Lung (tissue), 12 donors: Measurements from ENCODE around the gene MSMO1. TPM values are rescaled to one million over a fixed set of nuclear protein-coding genes. Genes with fewer than 3 reads are reported as not detected.

Source experiments
- ATAC-seq: fragments of 200-7000 bp; cut with Tn5 transposase; one replicate; pipeline ENCODE4 v1.9.1; 2020; ENCODE audit warnings: moderate number of reproducible peaks; ENCODE audit not compliant: insufficient read depth, low FRiP score
- DNase-seq, 3 donors: peaks; one replicate each; pipeline ENCODE4 v3.0.0-alpha.2; 2013 to 2017
- H3K27ac ChIP-seq, 2 donors: one replicate each; pipeline ENCODE4 v1.5.1; 2013; ENCODE audit warnings: mild to moderate bottlenecking in 2 of 2, moderate library complexity in 2 of 2, control low read depth in 1 of 2, inconsistent platforms in 1 of 2, low read depth in 1 of 2, low read length in 1 of 2
- H3K27me3 ChIP-seq, 3 donors: one replicate each; pipeline ENCODE4 v1.5.1; 2013; ENCODE audit warnings: low read length in 2 of 3; ENCODE audit not compliant: control insufficient read depth in 3 of 3, insufficient read depth in 3 of 3
- H3K36me3 ChIP-seq, 4 donors: one replicate each; pipeline ENCODE4 v1.5.1; 2013; ENCODE audit warnings: low read length in 4 of 4, mild to moderate bottlenecking in 1 of 4, moderate library complexity in 1 of 4; ENCODE audit not compliant: control insufficient read depth in 4 of 4, insufficient read depth in 4 of 4
- H3K4me1 ChIP-seq, 5 donors: one replicate each; pipeline ENCODE4 v1.5.1; 2013; ENCODE audit warnings: low read length in 5 of 5, mild to moderate bottlenecking in 2 of 5, moderate library complexity in 1 of 5; ENCODE audit not compliant: control insufficient read depth in 5 of 5, insufficient read depth in 5 of 5
- H3K4me3 ChIP-seq: one replicate; pipeline ENCODE4 v1.5.1; 2013; ENCODE audit warnings: mild to moderate bottlenecking, control low read depth, moderate library complexity
- H3K9ac ChIP-seq, 2 donors: one replicate each; pipeline ENCODE4 v1.5.1; 2013; ENCODE audit warnings: low read length in 2 of 2, control low read depth in 1 of 2; ENCODE audit not compliant: insufficient read depth in 1 of 2
- H3K9me3 ChIP-seq, 4 donors: one replicate each; pipeline ENCODE4 v1.5.1; 2013; ENCODE audit warnings: low read length in 3 of 4, mild to moderate bottlenecking in 1 of 4, moderate library complexity in 1 of 4; ENCODE audit not compliant: control insufficient read depth in 4 of 4, insufficient read depth in 3 of 4
- CTCF ChIP-seq: IDR thresholded peaks from 2 replicates; pipeline ENCODE4 v1.5.1; 2012; ENCODE audit warnings: mild to moderate bottlenecking; ENCODE audit errors: control extremely low read depth, extremely low read depth
- WGBS, 2 donors: extraction: QIAGEN DNeasy Blood & Tissue Kit; methylation state at CpG; one replicate each; pipeline ENCODE4 v1.1.7; 2013; 5-methylcytosine and 5-hydroxymethylcytosine counted together
- polyA plus RNA-seq, 2 donors: library from polyadenylated mRNA; stranded (reverse); fragments of 200-250 nt; gene quantifications; one replicate each; pipeline ENCODE4 v1.2.1, GENCODE V29; 2013
- total RNA-seq, 2 donors: library from RNA; depleted of rRNA in 1 of 2; stranded (reverse); fragments of >200 nt in 1 of 2; gene quantifications; one replicate each; pipeline ENCODE4 v1.2.1, GENCODE V29; 2014 to 2021
- donor health status: control.
- donor health status: control.
- donor health status: Bipolar disorder and iron deficiency.
- donor health status: healthy.
- donor health status: DM: yes; HTN: yes; CAD: no.

Gene MSMO1
- total and polyA plus RNA-seq, 4 donors, result 135 to 257 (median 175) TPM

- Histone ChIP-seq H3K27ac (no peak overlapping the region), H3K4me3 (no peak overlapping the region), H3K36me3 (no peaks in the 10 kb centered on the region), H3K27me3 (no peaks in the 10 kb centered on the region), H3K9ac (no peak overlapping the region), H3K9me3 (no peaks in the 10 kb centered on the region), H3K4me1 (peaks cover 0 to 39% (median 5%) of the 10 kb centered on the region in 5 donors)
- ATAC-seq (no peak), DNase-seq (peak in 1 of 3 donors; percentile 24)
- 83 to 93% methylated on average over 3 of the region's 3 CpGs for WGBS, 2 donors
- TF ChIP-seq CTCF, result no peak
Measured at GRCh38 chr4:165384186-165384585, 56.7 kb downstream of the MSMO1 start.

GRCh38 chr4:165384598-165384997 is 57.1 kb downstream of the MSMO1 start:
- Histone ChIP-seq H3K27ac (no peak overlapping the region), H3K9ac (no peak overlapping the region), H3K27me3 (no peaks in the 10 kb centered on the region), H3K9me3 (no peaks in the 10 kb centered on the region), H3K4me3 (no peak overlapping the region), H3K4me1 (peaks cover 0 to 39% (median 5%) of the 10 kb centered on the region in 5 donors), H3K36me3 (no peaks in the 10 kb centered on the region)
- WGBS, 2 donors, result 85 to 97% methylated on average over 1 of the region's 1 CpG
- DNase-seq, result peak in 2 of 3 donors; percentile 92 to 93
- no peak for TF ChIP-seq CTCF
- ATAC-seq, result no peak

GRCh38 chr4:165385126-165385525 is 57.7 kb downstream of the MSMO1 start:
- Histone ChIP-seq H3K9me3 (no peaks in the 10 kb centered on the region), H3K9ac (no peak overlapping the region), H3K4me1 (peaks cover 0 to 36% (median 4%) of the 10 kb centered on the region in 5 donors), H3K27ac (no peak overlapping the region), H3K36me3 (no peaks in the 10 kb centered on the region), H3K27me3 (no peaks in the 10 kb centered on the region), H3K4me3 (no peak overlapping the region)
- ATAC-seq (no peak), DNase-seq (peak in 1 of 3 donors; percentile 39)
- 92 to 98% methylated on average over 4 of the region's 4 CpGs for WGBS, 2 donors
- no peak for TF ChIP-seq CTCF

- H3K9me3 ChIP-seq, result no peaks in the 10 kb centered on the region
- TF ChIP-seq CTCF, result no peak
- no peak overlapping the region for H3K4me3 ChIP-seq
- no peaks in the 10 kb centered on the region for H3K27me3 ChIP-seq
- no peaks in the 10 kb centered on the region for H3K36me3 ChIP-seq
- ATAC-seq, result no peak
- DNase-seq, result no peak
- WGBS, 2 donors, result 99 to 100% methylated on average over 1 of the region's 1 CpG
- no peak overlapping the region for H3K27ac ChIP-seq
- no peak overlapping the region for H3K9ac ChIP-seq
- H3K4me1 ChIP-seq, result peaks cover 0 to 32% (median 0%) of the 10 kb centered on the region in 5 donors
Measured at GRCh38 chr4:165386328-165386727, 58.9 kb downstream of the MSMO1 start.
